ENCODE data around the gene HORMAD2.
"Not testable (repeated sequence)": the region's sequence is repeated elsewhere in the genome, so short reads cannot be mapped to it uniquely, and the experiment has no call there.

HORMAD2 gene

DNA sequence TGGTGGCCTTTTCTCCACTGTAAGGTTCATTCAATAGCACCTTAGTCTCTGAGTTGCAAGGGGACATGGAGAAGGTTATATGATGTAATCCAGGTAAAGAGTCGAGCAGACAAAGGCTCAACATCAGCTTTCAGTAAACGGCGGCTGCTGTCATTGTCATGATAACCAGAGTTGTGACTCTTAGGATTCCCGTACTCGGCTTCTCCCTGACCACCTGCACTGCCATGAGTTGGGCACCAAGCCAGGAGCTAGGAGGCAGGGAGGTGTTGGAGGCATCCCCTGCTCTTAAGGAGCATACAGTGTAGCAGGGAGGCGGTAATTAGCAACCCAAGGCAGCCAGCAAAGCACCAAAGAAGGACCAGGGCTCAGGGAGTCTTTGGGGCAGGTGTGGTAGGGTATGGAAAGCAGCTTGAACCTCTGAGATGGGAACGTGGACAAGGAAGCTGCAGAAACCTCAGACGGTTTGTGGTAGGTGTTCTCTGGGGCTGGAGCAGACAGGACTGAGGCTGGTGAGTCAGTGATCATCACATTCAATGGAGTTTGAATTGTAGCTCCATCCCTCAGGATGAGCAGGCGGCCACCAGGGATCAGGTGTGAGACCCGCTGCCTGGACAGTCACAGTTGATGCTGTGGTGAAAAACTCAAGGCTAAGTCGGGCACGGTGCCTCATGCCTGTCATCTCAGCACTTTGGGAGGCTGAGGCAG lies 134.6 kb downstream of the HORMAD2 start:
- POLR2A ChIA-PET: interaction anchor here (0.5 kb wide), 1 partner anchor 1531 kb away, joined by 3 read pairs; no protein-coding TSS in a partner anchor
- CTCF ChIA-PET: interaction anchor here (0.5 to 2.0 kb wide), 8 partner anchors 9 to 125 kb away, joined by 3 to 8 read pairs (median 3); no protein-coding TSS in a partner anchor
- no peak overlapping the region for H3K4me3 ChIP-seq (ENCODE audit: low read depth, low read length)
- no peak for TF ChIP-seq ZBTB48 (tag by site-specific recombination; IDR thresholded peaks at IDR 0.05)
- peak; percentile 39; the same call in 1 of the 2 replicates for TF ChIP-seq GLIS1 (tag by site-specific recombination; IDR thresholded peaks at IDR 0.05)
- H3K9me3 ChIP-seq (ENCODE audit: control insufficient read depth, insufficient read depth, low read depth, low read length): no peaks in the 10 kb centered on the region
- no peaks in the 10 kb centered on the region for H3K36me3 ChIP-seq (ENCODE audit: control insufficient read depth in 2 of 2, insufficient read depth in 1 of 2, low read length in 2 of 2)
- no peaks in the 10 kb centered on the region for H3K4me1 ChIP-seq (ENCODE audit: control insufficient read depth, insufficient read depth, low read length)
- no peak overlapping the region for H3K27ac ChIP-seq (ENCODE audit: extremely low read depth, low read depth, low read length)

DNA sequence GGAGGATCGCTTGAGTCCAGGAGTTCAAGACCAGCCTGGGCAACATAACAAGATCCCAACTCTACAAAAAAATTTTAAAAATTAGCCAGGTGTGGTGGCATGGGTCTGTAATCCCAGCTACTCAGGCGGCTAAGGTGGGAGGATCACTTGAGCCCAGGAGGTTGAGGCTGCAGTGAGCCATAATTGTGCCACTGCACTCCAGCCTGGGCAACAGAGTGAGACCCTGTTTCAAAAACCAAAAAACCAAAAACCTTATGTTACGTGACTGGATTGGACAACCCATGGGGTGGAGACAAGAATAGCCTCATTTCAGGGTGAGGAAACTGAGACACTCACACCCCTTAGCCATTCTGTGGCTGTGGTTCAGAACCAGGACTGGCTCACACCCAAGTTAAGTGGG lies 136.0 kb downstream of the HORMAD2 start:
- CTCF ChIA-PET; H3K9me3 ChIP-seq (ENCODE audit: control insufficient read depth, insufficient read depth, low read depth, low read length); POLR2A ChIA-PET; H3K4me1 ChIP-seq (ENCODE audit: control insufficient read depth, insufficient read depth, low read length); H3K4me3 ChIP-seq (ENCODE audit: low read depth, low read length); H3K36me3 ChIP-seq (ENCODE audit: control insufficient read depth in 2 of 2, insufficient read depth in 1 of 2, low read length in 2 of 2); H3K27ac ChIP-seq (ENCODE audit: extremely low read depth, low read depth, low read length): not testable (repeated sequence)
- TF ChIP-seq ZNF121 (tag by site-specific recombination; IDR thresholded peaks at IDR 0.05): peak; percentile 68

- Histone ChIP-seq H3K4me3 (ENCODE audit: low read depth, low read length) (no peak overlapping the region), H3K36me3 (ENCODE audit: control insufficient read depth in 2 of 2, insufficient read depth in 1 of 2, low read length in 2 of 2) (no peaks in the 10 kb centered on the region), H3K9me3 (ENCODE audit: control insufficient read depth, insufficient read depth, low read depth, low read length) (no peaks in the 10 kb centered on the region), H3K27ac (ENCODE audit: extremely low read depth, low read depth, low read length) (no peak overlapping the region), H3K4me1 (ENCODE audit: control insufficient read depth, insufficient read depth, low read length) (no peaks in the 10 kb centered on the region)
- TF ChIP-seq YY1 (tag by site-specific recombination; IDR thresholded peaks at IDR 0.05): no peak
- TF ChIP-seq ZNF274 (IDR thresholded peaks at IDR 0.05; ENCODE audit: low read length): no peak
- no peak for TF ChIP-seq ZNF274 (tag by site-specific recombination; IDR thresholded peaks at IDR 0.05; ENCODE audit: borderline replicate concordance)
- TF ChIP-seq ZNF391 (tag by site-specific recombination; IDR thresholded peaks at IDR 0.05; ENCODE audit: borderline replicate concordance, low read depth): no peak
- TF ChIP-seq ZNF747 (tag by site-specific recombination; IDR thresholded peaks at IDR 0.05): no peak
- TF ChIP-seq GFI1B (tag by site-specific recombination; IDR thresholded peaks at IDR 0.05): no peak
- TF ChIP-seq GLIS2 (tag by site-specific recombination; IDR thresholded peaks at IDR 0.05): no peak
- TF ChIP-seq ZNF645 (tag by site-specific recombination; IDR thresholded peaks at IDR 0.05): no peak
- POLR2A ChIA-PET: no interaction called here
- CTCF ChIA-PET: no interaction called here
Observed at GRCh38 chr22:30216710-30217109, 136.4 kb downstream of the HORMAD2 start.

DNA sequence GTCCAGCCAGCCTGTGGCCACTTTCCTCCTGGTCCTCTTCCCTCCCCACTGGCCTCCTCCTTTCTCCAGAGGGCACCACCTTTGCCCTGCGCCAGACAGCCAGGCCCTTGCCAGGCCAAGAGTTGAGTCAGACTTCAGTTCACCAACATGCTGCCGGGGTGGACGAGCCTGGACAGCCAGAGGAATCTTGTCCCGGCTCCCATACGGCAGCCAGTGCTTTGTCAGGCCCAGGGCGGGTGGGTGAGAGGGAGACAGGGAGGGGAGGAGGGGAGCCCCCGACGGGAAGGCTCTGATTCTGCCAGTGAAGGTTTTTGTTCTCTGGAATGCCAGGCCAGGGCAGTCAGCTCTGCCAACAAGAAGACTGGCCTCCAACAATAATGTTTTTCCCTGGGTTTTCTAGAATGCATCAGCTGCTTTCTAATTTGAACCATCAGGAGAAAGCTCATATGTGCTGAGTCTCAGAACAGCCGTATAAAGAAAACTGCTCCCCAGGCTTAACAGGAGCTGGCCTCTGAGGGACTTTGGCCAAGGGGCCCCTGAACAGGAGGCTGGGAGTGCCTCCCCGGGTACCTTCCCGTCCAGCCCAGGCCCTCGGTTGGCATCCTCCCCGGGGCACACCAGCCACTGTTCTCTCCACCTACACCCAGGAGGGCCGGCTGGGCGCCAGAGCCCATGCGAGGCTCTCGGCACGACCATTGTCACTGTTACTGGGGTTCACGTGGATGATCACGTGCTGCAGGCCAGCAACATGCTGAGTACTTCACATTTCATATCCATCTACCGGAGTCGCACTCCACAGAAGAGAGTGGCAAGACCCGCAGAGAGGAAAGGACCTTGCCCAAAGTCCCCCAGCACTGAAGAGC lies 137.7 kb downstream of the HORMAD2 start:
- CTCF ChIA-PET: interaction anchor here (0.6 kb wide), 1 partner anchor 19 kb away, joined by 3 read pairs; no protein-coding TSS in a partner anchor
- H3K4me1 ChIP-seq (ENCODE audit: control insufficient read depth, insufficient read depth, low read length): no peaks in the 10 kb centered on the region
- POLR2A ChIA-PET: interaction anchor here (1.1 kb wide), 1 partner anchor 13 kb away, joined by 3 read pairs; no protein-coding TSS in a partner anchor
- H3K36me3 ChIP-seq (ENCODE audit: control insufficient read depth in 2 of 2, insufficient read depth in 1 of 2, low read length in 2 of 2): no peaks in the 10 kb centered on the region
- H3K27ac ChIP-seq (ENCODE audit: extremely low read depth, low read depth, low read length): no peak overlapping the region
- H3K9me3 ChIP-seq (ENCODE audit: control insufficient read depth, insufficient read depth, low read depth, low read length): no peaks in the 10 kb centered on the region
- H3K4me3 ChIP-seq (ENCODE audit: low read depth, low read length): no peak overlapping the region
- TF ChIP-seq ZNF645 (tag by site-specific recombination; IDR thresholded peaks at IDR 0.05): no peak
- no peak for TF ChIP-seq ZBTB6 (tag by site-specific recombination; IDR thresholded peaks at IDR 0.05)
- TF ChIP-seq, protein P1, sequence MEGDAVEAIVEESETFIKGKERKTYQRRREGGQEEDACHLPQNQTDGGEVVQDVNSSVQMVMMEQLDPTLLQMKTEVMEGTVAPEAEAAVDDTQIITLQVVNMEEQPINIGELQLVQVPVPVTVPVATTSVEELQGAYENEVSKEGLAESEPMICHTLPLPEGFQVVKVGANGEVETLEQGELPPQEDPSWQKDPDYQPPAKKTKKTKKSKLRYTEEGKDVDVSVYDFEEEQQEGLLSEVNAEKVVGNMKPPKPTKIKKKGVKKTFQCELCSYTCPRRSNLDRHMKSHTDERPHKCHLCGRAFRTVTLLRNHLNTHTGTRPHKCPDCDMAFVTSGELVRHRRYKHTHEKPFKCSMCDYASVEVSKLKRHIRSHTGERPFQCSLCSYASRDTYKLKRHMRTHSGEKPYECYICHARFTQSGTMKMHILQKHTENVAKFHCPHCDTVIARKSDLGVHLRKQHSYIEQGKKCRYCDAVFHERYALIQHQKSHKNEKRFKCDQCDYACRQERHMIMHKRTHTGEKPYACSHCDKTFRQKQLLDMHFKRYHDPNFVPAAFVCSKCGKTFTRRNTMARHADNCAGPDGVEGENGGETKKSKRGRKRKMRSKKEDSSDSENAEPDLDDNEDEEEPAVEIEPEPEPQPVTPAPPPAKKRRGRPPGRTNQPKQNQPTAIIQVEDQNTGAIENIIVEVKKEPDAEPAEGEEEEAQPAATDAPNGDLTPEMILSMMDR (tag by site-specific recombination; IDR thresholded peaks at IDR 0.05): no peak
- TF ChIP-seq IKZF3 (tag by site-specific recombination; IDR thresholded peaks at IDR 0.05): no peak
- no peak for TF ChIP-seq ZNF221 (tag by site-specific recombination; IDR thresholded peaks at IDR 0.05; ENCODE audit: borderline replicate concordance)
- no peak for TF ChIP-seq ZNF341 (tag by site-specific recombination; IDR thresholded peaks at IDR 0.05; ENCODE audit: low read depth)
- no peak for TF ChIP-seq SCRT2 (tag by site-specific recombination; IDR thresholded peaks at IDR 0.05)
- no peak for TF ChIP-seq ZNF211 (tag by site-specific recombination; IDR thresholded peaks at IDR 0.05; ENCODE audit: low read depth)
- TF ChIP-seq, protein P2, sequence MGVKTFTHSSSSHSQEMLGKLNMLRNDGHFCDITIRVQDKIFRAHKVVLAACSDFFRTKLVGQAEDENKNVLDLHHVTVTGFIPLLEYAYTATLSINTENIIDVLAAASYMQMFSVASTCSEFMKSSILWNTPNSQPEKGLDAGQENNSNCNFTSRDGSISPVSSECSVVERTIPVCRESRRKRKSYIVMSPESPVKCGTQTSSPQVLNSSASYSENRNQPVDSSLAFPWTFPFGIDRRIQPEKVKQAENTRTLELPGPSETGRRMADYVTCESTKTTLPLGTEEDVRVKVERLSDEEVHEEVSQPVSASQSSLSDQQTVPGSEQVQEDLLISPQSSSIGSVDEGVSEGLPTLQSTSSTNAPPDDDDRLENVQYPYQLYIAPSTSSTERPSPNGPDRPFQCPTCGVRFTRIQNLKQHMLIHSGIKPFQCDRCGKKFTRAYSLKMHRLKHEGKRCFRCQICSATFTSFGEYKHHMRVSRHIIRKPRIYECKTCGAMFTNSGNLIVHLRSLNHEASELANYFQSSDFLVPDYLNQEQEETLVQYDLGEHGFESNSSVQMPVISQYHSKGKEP (tag by site-specific recombination; IDR thresholded peaks at IDR 0.05): no peak
